SK-N-SH treated with all-trans-retinoic acid at 6 μM for 48 hours (cell line): ENCODE results near the gene NCKAP5.

Source experiments
- ATAC-seq: fragments of 200-7000 bp; cut with Tn5 transposase; 3 replicates; pipeline ENCODE4 v1.9.1; 2020; ENCODE audit warnings: mild to moderate bottlenecking, moderate library complexity
- ARNTL ChIP-seq: fragments of 450-650 bp; formaldehyde crosslinking; IDR thresholded peaks from 2 replicates; pipeline ENCODE4 v1.5.0; 2020; ENCODE audit warnings: low read depth, mild to moderate bottlenecking, moderate library complexity, borderline replicate concordance
- BACH2 ChIP-seq: fragments of 250-450 bp; sonication (Bioruptor Pico); IDR thresholded peaks from 2 replicates; pipeline ENCODE4 v1.9.0; 2021; ENCODE audit warnings: mild to moderate bottlenecking, borderline replicate concordance
- CSDC2 ChIP-seq: fragments of 250-450 bp; sonication (Bioruptor Pico); IDR thresholded peaks from 2 replicates; pipeline ENCODE4 v1.5.0; 2020; ENCODE audit warnings: mild to moderate bottlenecking, moderate library complexity
- ESRRG ChIP-seq: fragments of 250-450 bp; sonication (Bioruptor Pico); IDR thresholded peaks from 2 replicates; pipeline ENCODE4 v1.6.1; 2021; ENCODE audit warnings: mild to moderate bottlenecking
- GLIS3 ChIP-seq: fragments of 250-450 bp; sonication (Bioruptor Pico); IDR thresholded peaks from 2 replicates; pipeline ENCODE4 v1.5.0; 2020; ENCODE audit warnings: mild to moderate bottlenecking, moderate library complexity
- ISL1 ChIP-seq: fragments of 250-450 bp; sonication (Bioruptor Pico); IDR thresholded peaks from 2 replicates; pipeline ENCODE4 v2.1.2; 2022; ENCODE audit warnings: mild to moderate bottlenecking, moderate library complexity
- RARB ChIP-seq: fragments of 250-450 bp; sonication (Bioruptor Pico); IDR thresholded peaks from 2 replicates; pipeline ENCODE4 v1.8.0; 2021; ENCODE audit warnings: mild to moderate bottlenecking, moderate library complexity
- SNAI2 ChIP-seq: fragments of 250-450 bp; sonication (Bioruptor Pico); IDR thresholded peaks from 2 replicates; pipeline ENCODE4 v1.5.0; 2020; ENCODE audit warnings: mild to moderate bottlenecking, moderate library complexity
- TCF4 ChIP-seq: fragments of 250-450 bp; sonication (Bioruptor Pico); IDR thresholded peaks from 2 replicates; pipeline ENCODE4 v1.8.0; 2021; ENCODE audit warnings: mild to moderate bottlenecking, moderate library complexity, borderline replicate concordance
- TOX ChIP-seq: fragments of 250-450 bp; sonication (Bioruptor Pico); IDR thresholded peaks from 2 replicates; pipeline ENCODE4 v1.8.0; 2021; ENCODE audit warnings: mild to moderate bottlenecking, moderate library complexity, borderline replicate concordance
- ZC3H10 ChIP-seq: fragments of 250-450 bp; sonication (Bioruptor Pico); IDR thresholded peaks from 2 replicates; pipeline ENCODE4 v1.5.1; 2021; ENCODE audit warnings: mild to moderate bottlenecking, moderate library complexity
- ZFP3 ChIP-seq: fragments of 250-450 bp; sonication (Bioruptor Pico); IDR thresholded peaks from 2 replicates; pipeline ENCODE4 v1.5.0; 2020; ENCODE audit warnings: mild to moderate bottlenecking, moderate library complexity
- ZFP30 ChIP-seq: fragments of 450-650 bp; formaldehyde crosslinking; IDR thresholded peaks from 2 replicates; pipeline ENCODE4 v1.5.0; 2022; ENCODE audit warnings: mild to moderate bottlenecking, moderate library complexity
- ZNF565 ChIP-seq: fragments of 450-650 bp; formaldehyde crosslinking; conservative IDR thresholded peaks from 2 replicates; pipeline ENCODE4 v1.5.0; 2020; ENCODE audit warnings: low read depth, mild to moderate bottlenecking, moderate library complexity
- ZNF70 ChIP-seq: fragments of 450-650 bp; formaldehyde crosslinking; IDR thresholded peaks from 2 replicates; pipeline ENCODE4 v1.5.0; 2020; ENCODE audit warnings: mild to moderate bottlenecking, moderate library complexity
- TF ChIP-seq, protein P1 (sequence below): fragments of 250-450 bp; sonication (Bioruptor Pico); IDR thresholded peaks from 2 replicates; pipeline ENCODE4 v1.8.0; 2021; ENCODE audit warnings: low read depth, mild to moderate bottlenecking, moderate library complexity, borderline replicate concordance
- TF ChIP-seq, protein P2 (sequence below): fragments of 250-450 bp; sonication (Bioruptor Pico); IDR thresholded peaks from 2 replicates; pipeline ENCODE4 v1.5.1; 2021; ENCODE audit warnings: mild to moderate bottlenecking, moderate library complexity
- TF ChIP-seq, protein P3 (sequence below): fragments of 250-450 bp; sonication (Bioruptor Pico); IDR thresholded peaks from 2 replicates; pipeline ENCODE4 v1.5.0; 2020; ENCODE audit warnings: mild to moderate bottlenecking, moderate library complexity
- TF ChIP-seq, protein P4 (sequence below): fragments of 250-450 bp; sonication (Bioruptor Pico); IDR thresholded peaks from 2 replicates; pipeline ENCODE4 v1.8.0; 2020; ENCODE audit warnings: mild to moderate bottlenecking, moderate library complexity, borderline replicate concordance

NCKAP5 gene

DNA sequence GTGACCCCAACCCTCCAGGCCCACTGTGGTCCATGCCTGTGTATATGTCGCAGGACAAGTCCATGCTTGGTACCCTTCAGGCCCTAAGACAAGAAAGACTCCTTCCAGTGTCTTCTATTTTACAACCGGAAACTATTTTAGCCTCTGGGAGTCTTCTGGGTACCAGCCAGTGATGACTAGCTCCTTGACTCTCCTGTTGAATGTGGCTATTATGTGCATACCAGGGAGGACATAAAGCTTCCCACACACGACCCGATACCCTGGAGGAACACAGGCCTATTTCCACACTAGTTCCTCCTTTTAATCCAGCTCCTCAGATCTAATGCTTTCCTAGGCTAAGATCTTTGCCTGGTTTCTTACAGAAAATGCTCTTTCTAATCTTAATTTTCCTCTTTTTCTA lies 178.1 kb downstream of the NCKAP5 start:
- no peak for TF ChIP-seq ISL1 (CRISPR knock-in tag)
- no peak for TF ChIP-seq SNAI2
- TF ChIP-seq, protein P1, sequence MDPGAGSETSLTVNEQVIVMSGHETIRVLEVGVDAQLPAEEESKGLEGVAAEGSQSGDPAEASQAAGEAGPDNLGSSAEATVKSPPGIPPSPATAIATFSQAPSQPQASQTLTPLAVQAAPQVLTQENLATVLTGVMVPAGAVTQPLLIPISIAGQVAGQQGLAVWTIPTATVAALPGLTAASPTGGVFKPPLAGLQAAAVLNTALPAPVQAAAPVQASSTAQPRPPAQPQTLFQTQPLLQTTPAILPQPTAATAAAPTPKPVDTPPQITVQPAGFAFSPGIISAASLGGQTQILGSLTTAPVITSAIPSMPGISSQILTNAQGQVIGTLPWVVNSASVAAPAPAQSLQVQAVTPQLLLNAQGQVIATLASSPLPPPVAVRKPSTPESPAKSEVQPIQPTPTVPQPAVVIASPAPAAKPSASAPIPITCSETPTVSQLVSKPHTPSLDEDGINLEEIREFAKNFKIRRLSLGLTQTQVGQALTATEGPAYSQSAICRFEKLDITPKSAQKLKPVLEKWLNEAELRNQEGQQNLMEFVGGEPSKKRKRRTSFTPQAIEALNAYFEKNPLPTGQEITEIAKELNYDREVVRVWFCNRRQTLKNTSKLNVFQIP: no peak
- TF ChIP-seq RARB (CRISPR knock-in tag): no peak
- no peak for TF ChIP-seq ZNF70
- TF ChIP-seq GLIS3: no peak
- TF ChIP-seq ZFP3 (CRISPR knock-in tag): no peak
- TF ChIP-seq ZFP30 (CRISPR knock-in tag): no peak
- TF ChIP-seq ESRRG: no peak
- TF ChIP-seq, protein P2, sequence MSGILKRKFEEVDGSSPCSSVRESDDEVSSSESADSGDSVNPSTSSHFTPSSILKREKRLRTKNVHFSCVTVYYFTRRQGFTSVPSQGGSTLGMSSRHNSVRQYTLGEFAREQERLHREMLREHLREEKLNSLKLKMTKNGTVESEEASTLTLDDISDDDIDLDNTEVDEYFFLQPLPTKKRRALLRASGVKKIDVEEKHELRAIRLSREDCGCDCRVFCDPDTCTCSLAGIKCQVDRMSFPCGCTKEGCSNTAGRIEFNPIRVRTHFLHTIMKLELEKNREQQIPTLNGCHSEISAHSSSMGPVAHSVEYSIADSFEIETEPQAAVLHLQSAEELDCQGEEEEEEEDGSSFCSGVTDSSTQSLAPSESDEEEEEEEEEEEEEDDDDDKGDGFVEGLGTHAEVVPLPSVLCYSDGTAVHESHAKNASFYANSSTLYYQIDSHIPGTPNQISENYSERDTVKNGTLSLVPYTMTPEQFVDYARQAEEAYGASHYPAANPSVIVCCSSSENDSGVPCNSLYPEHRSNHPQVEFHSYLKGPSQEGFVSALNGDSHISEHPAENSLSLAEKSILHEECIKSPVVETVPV: no peak
- no peak for TF ChIP-seq ZC3H10 (CRISPR knock-in tag)
- no peak for ATAC-seq

DNA sequence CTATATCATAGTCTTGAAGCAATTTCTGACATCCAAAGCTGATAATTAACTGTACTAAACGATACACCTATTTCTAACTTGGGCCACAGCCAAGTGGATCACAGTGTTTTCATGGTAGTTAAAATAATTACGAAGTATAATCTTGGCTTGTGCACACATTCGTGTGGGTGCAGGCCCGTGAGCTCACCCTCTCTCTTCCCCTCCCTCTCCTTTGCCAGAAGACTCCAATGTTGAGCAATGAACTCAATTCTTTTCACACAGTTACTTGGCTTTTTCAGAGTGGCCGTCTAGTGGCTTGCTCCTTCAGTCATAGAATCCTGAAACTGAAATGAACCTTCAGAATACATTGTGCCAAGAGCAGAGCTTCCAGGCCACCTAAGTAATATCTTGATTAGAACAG lies 178.7 kb downstream of the NCKAP5 start:
- TF ChIP-seq RARB (CRISPR knock-in tag): no peak
- TF ChIP-seq ZNF565 (CRISPR knock-in tag): no peak
- TF ChIP-seq ZNF70: no peak
- no peak for TF ChIP-seq ZC3H10 (CRISPR knock-in tag)
- no peak for TF ChIP-seq CSDC2 (CRISPR knock-in tag)
- no peak for TF ChIP-seq TCF4
- no peak for TF ChIP-seq TOX (CRISPR knock-in tag)
- TF ChIP-seq, protein P3, sequence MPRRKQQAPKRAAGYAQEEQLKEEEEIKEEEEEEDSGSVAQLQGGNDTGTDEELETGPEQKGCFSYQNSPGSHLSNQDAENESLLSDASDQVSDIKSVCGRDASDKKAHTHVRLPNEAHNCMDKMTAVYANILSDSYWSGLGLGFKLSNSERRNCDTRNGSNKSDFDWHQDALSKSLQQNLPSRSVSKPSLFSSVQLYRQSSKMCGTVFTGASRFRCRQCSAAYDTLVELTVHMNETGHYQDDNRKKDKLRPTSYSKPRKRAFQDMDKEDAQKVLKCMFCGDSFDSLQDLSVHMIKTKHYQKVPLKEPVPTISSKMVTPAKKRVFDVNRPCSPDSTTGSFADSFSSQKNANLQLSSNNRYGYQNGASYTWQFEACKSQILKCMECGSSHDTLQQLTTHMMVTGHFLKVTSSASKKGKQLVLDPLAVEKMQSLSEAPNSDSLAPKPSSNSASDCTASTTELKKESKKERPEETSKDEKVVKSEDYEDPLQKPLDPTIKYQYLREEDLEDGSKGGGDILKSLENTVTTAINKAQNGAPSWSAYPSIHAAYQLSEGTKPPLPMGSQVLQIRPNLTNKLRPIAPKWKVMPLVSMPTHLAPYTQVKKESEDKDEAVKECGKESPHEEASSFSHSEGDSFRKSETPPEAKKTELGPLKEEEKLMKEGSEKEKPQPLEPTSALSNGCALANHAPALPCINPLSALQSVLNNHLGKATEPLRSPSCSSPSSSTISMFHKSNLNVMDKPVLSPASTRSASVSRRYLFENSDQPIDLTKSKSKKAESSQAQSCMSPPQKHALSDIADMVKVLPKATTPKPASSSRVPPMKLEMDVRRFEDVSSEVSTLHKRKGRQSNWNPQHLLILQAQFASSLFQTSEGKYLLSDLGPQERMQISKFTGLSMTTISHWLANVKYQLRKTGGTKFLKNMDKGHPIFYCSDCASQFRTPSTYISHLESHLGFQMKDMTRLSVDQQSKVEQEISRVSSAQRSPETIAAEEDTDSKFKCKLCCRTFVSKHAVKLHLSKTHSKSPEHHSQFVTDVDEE: no peak
- no peak for TF ChIP-seq ESRRG
- TF ChIP-seq, protein P4, sequence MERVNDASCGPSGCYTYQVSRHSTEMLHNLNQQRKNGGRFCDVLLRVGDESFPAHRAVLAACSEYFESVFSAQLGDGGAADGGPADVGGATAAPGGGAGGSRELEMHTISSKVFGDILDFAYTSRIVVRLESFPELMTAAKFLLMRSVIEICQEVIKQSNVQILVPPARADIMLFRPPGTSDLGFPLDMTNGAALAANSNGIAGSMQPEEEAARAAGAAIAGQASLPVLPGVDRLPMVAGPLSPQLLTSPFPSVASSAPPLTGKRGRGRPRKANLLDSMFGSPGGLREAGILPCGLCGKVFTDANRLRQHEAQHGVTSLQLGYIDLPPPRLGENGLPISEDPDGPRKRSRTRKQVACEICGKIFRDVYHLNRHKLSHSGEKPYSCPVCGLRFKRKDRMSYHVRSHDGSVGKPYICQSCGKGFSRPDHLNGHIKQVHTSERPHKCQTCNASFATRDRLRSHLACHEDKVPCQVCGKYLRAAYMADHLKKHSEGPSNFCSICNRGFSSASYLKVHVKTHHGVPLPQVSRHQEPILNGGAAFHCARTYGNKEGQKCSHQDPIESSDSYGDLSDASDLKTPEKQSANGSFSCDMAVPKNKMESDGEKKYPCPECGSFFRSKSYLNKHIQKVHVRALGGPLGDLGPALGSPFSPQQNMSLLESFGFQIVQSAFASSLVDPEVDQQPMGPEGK (CRISPR knock-in tag): no peak
- TF ChIP-seq, all 23 proteins: peak for 0
- no peak for ATAC-seq

DNA sequence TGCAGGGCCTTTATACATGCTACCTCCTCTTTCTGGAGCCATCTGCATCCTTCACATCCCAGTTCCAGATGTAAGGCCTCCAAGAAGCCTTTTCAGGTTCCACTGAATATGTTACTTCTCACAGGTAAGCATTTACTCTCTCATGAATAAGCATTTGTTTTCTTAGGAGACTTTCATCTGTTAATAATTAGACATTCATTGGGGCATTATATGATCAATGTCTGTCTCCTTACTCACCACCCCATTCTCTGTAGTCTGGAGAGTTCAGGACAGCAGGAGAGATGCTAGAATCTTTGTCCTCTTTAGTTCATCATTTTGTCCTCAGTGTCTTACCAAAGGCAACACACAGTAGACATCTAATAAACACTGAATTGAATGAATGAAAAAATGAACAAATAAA lies 185.7 kb downstream of the NCKAP5 start:
- TF ChIP-seq ZFP3 (CRISPR knock-in tag) (no peak), ESRRG (no peak), ZC3H10 (CRISPR knock-in tag) (no peak), BACH2 (CRISPR knock-in tag) (no peak), ARNTL (CRISPR knock-in tag) (no peak), GLIS3 (no peak)
- TF ChIP-seq, protein P1: no peak
- TF ChIP-seq, protein P2: no peak
- no peak for ATAC-seq
